Measurements from ENCODE around the gene SMG6. TPM values are rescaled to one million over a fixed set of nuclear protein-coding genes. Genes with fewer than 3 reads are reported as not detected.
"Not testable (repeated sequence)": the region's sequence is repeated elsewhere in the genome, so short reads cannot be mapped to it uniquely, and the experiment has no call there.

Gene SMG6
- polyA plus RNA-seq, 1 of the 3 experiments (the other 2 are of a cell fraction) = 15.7 TPM

- Histone ChIP-seq H3K4me2 (no peak overlapping the region), H3F3A (replicated peaks; ENCODE audit: insufficient read depth) (peaks cover 42% of the 10 kb centered on the region), H2AFZ (ENCODE audit: low read depth) (no peak overlapping the region), H3K4me1 (ENCODE audit: control insufficient read depth in 1 of 2, insufficient read depth in 2 of 2, low read depth in 1 of 2, low read length in 1 of 2) (peaks cover 31 to 32% of the 10 kb centered on the region in 2 experiments), H3K9me3 (no peaks in the 10 kb centered on the region), H4K20me1 (ENCODE audit: insufficient read depth) (no peaks in the 10 kb centered on the region), H3K4me3 (ENCODE audit: low read depth in 2 of 2, low read length in 1 of 2) (no peak overlapping the region), H3K36me3 (replicated peaks in 1 of 2; ENCODE audit: control insufficient read depth in 1 of 2, insufficient read depth in 2 of 2, low read length in 1 of 2) (peaks cover 5 to 34% of the 10 kb centered on the region in 2 experiments), H3K9me2 (no peaks in the 10 kb centered on the region), H3K27ac (ENCODE audit: low read depth in 2 of 2, low read length in 1 of 2) (no peak overlapping the region), H3K27me3 (ENCODE audit: insufficient read depth) (no peaks in the 10 kb centered on the region), H3K9ac (no peak overlapping the region), H3K79me2 (ENCODE audit: insufficient read depth) (no peaks in the 10 kb centered on the region)
- ChIA-PET POLR2A (no interaction called here), CTCF (interaction anchor here (0.6 to 2.9 kb wide), 5 partner anchors 12 to 112 kb away, joined by 3 to 9 read pairs (median 4); no protein-coding TSS in a partner anchor)
- TF ChIP-seq RCOR1 (IDR thresholded peaks at IDR 0.05; ENCODE audit: low read length) (no peak), SMC3 (IDR thresholded peaks at IDR 0.05; ENCODE audit: low read depth, low read length) (peak; percentile 15; the same call in 1 of the 2 replicates), RAD21 (IDR thresholded peaks at IDR 0.05; ENCODE audit: low read length) (peak; percentile 48; the same call in 1 of the 2 replicates)
- TF ChIP-seq, protein P1, sequence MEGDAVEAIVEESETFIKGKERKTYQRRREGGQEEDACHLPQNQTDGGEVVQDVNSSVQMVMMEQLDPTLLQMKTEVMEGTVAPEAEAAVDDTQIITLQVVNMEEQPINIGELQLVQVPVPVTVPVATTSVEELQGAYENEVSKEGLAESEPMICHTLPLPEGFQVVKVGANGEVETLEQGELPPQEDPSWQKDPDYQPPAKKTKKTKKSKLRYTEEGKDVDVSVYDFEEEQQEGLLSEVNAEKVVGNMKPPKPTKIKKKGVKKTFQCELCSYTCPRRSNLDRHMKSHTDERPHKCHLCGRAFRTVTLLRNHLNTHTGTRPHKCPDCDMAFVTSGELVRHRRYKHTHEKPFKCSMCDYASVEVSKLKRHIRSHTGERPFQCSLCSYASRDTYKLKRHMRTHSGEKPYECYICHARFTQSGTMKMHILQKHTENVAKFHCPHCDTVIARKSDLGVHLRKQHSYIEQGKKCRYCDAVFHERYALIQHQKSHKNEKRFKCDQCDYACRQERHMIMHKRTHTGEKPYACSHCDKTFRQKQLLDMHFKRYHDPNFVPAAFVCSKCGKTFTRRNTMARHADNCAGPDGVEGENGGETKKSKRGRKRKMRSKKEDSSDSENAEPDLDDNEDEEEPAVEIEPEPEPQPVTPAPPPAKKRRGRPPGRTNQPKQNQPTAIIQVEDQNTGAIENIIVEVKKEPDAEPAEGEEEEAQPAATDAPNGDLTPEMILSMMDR (IDR thresholded peaks at IDR 0.05) = peak; percentile 25; the same call in 1 of the 2 replicates
- WGBS (ENCODE audit: low lambda C conversion rate) = 89% methylated on average over 7 of the region's 9 CpGs
- no peak for DNase-seq
These were observed 133.6 kb downstream of the SMG6 start for GRCh38 chr17:2170023-2170422.

- CTCF ChIA-PET = interaction anchor here (0.6 to 2.5 kb wide), 8 partner anchors 26 to 111 kb away, joined by 3 to 12 read pairs (median 4); partner anchors contain the start of gene HIC1
- DNase-seq; H4K20me1 ChIP-seq (ENCODE audit: insufficient read depth); H3K9ac ChIP-seq; H2AFZ ChIP-seq (ENCODE audit: low read depth); H3K9me2 ChIP-seq; H3K4me1 ChIP-seq (ENCODE audit: control insufficient read depth in 1 of 2, insufficient read depth in 2 of 2, low read depth in 1 of 2, low read length in 1 of 2); H3K79me2 ChIP-seq (ENCODE audit: insufficient read depth); H3K27ac ChIP-seq (ENCODE audit: low read depth in 2 of 2, low read length in 1 of 2); H3K4me3 ChIP-seq (ENCODE audit: low read depth in 2 of 2, low read length in 1 of 2); POLR2A ChIA-PET; H3K4me2 ChIP-seq; H3F3A ChIP-seq (replicated peaks; ENCODE audit: insufficient read depth); H3K27me3 ChIP-seq (ENCODE audit: insufficient read depth); H3K9me3 ChIP-seq: not testable (repeated sequence)
- peaks cover 5 to 58% of the 10 kb centered on the region in 2 experiments for H3K36me3 ChIP-seq (replicated peaks in 1 of 2; ENCODE audit: control insufficient read depth in 1 of 2, insufficient read depth in 2 of 2, low read length in 1 of 2)
- 88% methylated on average over 12 of the region's 12 CpGs for WGBS (ENCODE audit: low lambda C conversion rate)
These were observed 137.9 kb downstream of the SMG6 start for GRCh38 chr17:2165723-2166122.

DNA sequence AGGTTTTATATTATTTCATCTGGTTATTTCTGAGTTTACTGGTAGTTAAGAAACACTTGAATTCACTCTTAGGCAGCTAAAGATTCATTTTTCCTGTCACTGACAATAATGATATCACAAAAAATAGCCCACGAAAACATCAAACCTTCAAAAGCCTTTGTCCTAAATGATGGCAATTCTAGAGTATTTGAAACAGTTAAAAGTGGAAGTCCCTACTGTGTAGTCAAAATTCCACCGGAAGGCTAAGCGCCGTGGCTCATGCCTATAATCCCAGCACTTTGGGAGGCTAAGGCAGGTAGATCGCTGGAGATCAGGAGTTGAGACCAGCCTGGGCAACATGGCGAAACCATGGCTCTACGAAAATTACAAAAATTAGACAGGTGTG, 145.2 kb downstream of the SMG6 start:
- Histone ChIP-seq H3K9me2 (no peaks in the 10 kb centered on the region), H3K79me2 (ENCODE audit: insufficient read depth) (no peaks in the 10 kb centered on the region; the same call in 1 of the 2 replicates), H4K20me1 (ENCODE audit: insufficient read depth) (no peaks in the 10 kb centered on the region), H2AFZ (ENCODE audit: low read depth) (no peak overlapping the region), H3K4me1 (ENCODE audit: control insufficient read depth in 1 of 2, insufficient read depth in 2 of 2, low read depth in 1 of 2, low read length in 1 of 2) (peaks cover 0 to 3% of the 10 kb centered on the region in 2 experiments; a peak in 1 of 4 replicates), H3F3A (replicated peaks; ENCODE audit: insufficient read depth) (no peaks in the 10 kb centered on the region), H3K27ac (ENCODE audit: low read depth in 2 of 2, low read length in 1 of 2) (no peak overlapping the region), H3K9me3 (no peaks in the 10 kb centered on the region), H3K27me3 (ENCODE audit: insufficient read depth) (no peaks in the 10 kb centered on the region), H3K9ac (no peak overlapping the region), H3K4me3 (ENCODE audit: low read depth in 2 of 2, low read length in 1 of 2) (no peak overlapping the region), H3K36me3 (replicated peaks in 1 of 2; ENCODE audit: control insufficient read depth in 1 of 2, insufficient read depth in 2 of 2, low read length in 1 of 2) (peaks cover 0 to 51% of the 10 kb centered on the region in 2 experiments), H3K4me2 (no peak overlapping the region)
- ChIA-PET CTCF (interaction anchor here (0.7 to 1.2 kb wide), 2 partner anchors 13 to 86 kb away, joined by 3 to 4 read pairs; no protein-coding TSS in a partner anchor), POLR2A (no interaction called here)
- no peak for DNase-seq
- no peak for TF ChIP-seq RCOR1 (IDR thresholded peaks at IDR 0.05; ENCODE audit: low read length)
- TF ChIP-seq, protein P2, sequence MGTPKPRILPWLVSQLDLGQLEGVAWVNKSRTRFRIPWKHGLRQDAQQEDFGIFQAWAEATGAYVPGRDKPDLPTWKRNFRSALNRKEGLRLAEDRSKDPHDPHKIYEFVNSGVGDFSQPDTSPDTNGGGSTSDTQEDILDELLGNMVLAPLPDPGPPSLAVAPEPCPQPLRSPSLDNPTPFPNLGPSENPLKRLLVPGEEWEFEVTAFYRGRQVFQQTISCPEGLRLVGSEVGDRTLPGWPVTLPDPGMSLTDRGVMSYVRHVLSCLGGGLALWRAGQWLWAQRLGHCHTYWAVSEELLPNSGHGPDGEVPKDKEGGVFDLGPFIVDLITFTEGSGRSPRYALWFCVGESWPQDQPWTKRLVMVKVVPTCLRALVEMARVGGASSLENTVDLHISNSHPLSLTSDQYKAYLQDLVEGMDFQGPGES (IDR thresholded peaks at IDR 0.05; ENCODE audit: low read depth, low read length) = no peak
- no peak for TF ChIP-seq ELF1 (IDR thresholded peaks at IDR 0.05)
- no peak for TF ChIP-seq MEF2A (IDR thresholded peaks at IDR 0.05; ENCODE audit: borderline replicate concordance, low read depth)
- TF ChIP-seq FOXJ3 (CRISPR knock-in tag; IDR thresholded peaks at IDR 0.05) = no peak
- 98% methylated on average over 7 of the region's 7 CpGs for WGBS (ENCODE audit: low lambda C conversion rate)
